Fibroblast of mammary gland (primary cell): Measurements from ENCODE around the gene C11orf16.

Experiments
- DNase-seq: peaks from one replicate; pipeline ENCODE4 v3.0.0-alpha.2; 2010; ENCODE audit warnings: low read depth
- H3K4me3 ChIP-seq: 2 replicates; pipeline ENCODE4 v1.5.1; 2011; ENCODE audit warnings: low read depth, mild to moderate bottlenecking, low read length, moderate library complexity; ENCODE audit not compliant: control insufficient read depth
- CTCF ChIP-seq: conservative IDR thresholded peaks from 2 replicates; pipeline ENCODE4 v1.5.1; 2011; ENCODE audit warnings: low read depth, low read length, inconsistent platforms; ENCODE audit not compliant: control insufficient read depth, insufficient read depth

Gene C11orf16

GRCh38 chr11:8934742-8935488 lies 2.2 kb upstream of the C11orf16 start:
- no peak for TF ChIP-seq CTCF
- no peak overlapping the region for H3K4me3 ChIP-seq
- DNase-seq: peak; percentile 84

- H3K4me3 ChIP-seq: no peak overlapping the region
- no peak for DNase-seq
- TF ChIP-seq CTCF: no peak
Observed at GRCh38 chr11:8933931-8934330, 1.2 kb upstream of the C11orf16 start.

- DNase-seq: no peak
- TF ChIP-seq CTCF: no peak
- H3K4me3 ChIP-seq: no peak overlapping the region
Observed at GRCh38 chr11:8930456-8931175, 2.1 kb downstream of the C11orf16 start.

GRCh38 chr11:8928981-8929615 lies 3.6 kb downstream of the C11orf16 start:
- no peak for TF ChIP-seq CTCF
- peak; percentile 24 for DNase-seq
- H3K4me3 ChIP-seq: no peak overlapping the region

DNA sequence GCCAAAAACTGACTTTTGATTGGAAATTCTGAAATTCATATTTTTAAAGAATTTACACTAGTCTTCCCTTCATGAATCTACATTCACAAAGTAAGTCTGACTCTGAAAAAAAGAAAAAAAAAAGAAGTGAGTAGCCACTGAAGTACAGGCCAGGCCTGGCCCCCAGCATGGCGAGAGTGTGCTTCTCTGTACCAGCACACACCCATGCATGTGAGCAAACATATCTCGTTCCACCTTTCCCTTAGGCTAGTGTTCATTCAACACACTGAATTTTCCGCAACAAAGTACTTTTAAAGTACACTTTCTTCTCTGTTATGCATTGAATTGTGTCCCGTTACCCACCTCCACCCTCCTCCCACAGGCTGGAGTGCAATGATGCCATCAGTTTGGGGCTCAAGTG lies 4.5 kb downstream of the C11orf16 start:
- TF ChIP-seq CTCF: no peak
- H3K4me3 ChIP-seq: no peak overlapping the region

GRCh38 chr11:8927233-8927632 lies 5.5 kb downstream of the C11orf16 start:
- no peak overlapping the region for H3K4me3 ChIP-seq
- DNase-seq: no peak
- TF ChIP-seq CTCF: no peak

More for the DNA sequence above, 4.5 kb downstream of the C11orf16 start:
- no peak for DNase-seq
